Heart left ventricle (tissue), 16 donors: ENCODE results near the gene EXOC4. TPM values are rescaled to one million over a fixed set of nuclear protein-coding genes. Genes with fewer than 3 reads are reported as not detected.

Source experiments
- ATAC-seq, 4 donors: fragments of 200-7000 bp; cut with Tn5 transposase; one replicate each; pipeline ENCODE4 v1.9.1; 2020 to 2022; ENCODE audit warnings: moderate library complexity in 4 of 4, mild to moderate bottlenecking in 3 of 4, moderate number of reproducible peaks in 1 of 4
- DNase-seq, 5 donors: peaks; one replicate each; pipeline ENCODE4 v3.0.0-alpha.2; 2020
- H3K27ac ChIP-seq, 12 donors: fragments of 200-600 bp; sonication (generic) in 4 of 12; one replicate each; pipeline versions ENCODE4 v1.5.0 to v1.8.0; 2016 to 2022; ENCODE audit warnings: mild to moderate bottlenecking in 2 of 12
- H3K27me3 ChIP-seq, 9 donors: fragments of 200-600 bp; sonication (generic) in 2 of 9; one replicate each; pipeline versions ENCODE4 v1.5.1 to v1.8.0; 2016 to 2022; ENCODE audit warnings: mild to moderate bottlenecking in 3 of 9
- H3K36me3 ChIP-seq, 9 donors: fragments of 200-600 bp; sonication (generic) in 2 of 9; one replicate each; pipeline versions ENCODE4 v1.5.0 to v1.8.0; 2018 to 2022; ENCODE audit warnings: mild to moderate bottlenecking in 2 of 9
- H3K4me1 ChIP-seq, 12 donors: fragments of 200-600 bp; sonication (generic) in 4 of 12; one replicate each; pipeline versions ENCODE4 v1.5.0 to v1.8.0; 2016 to 2022; ENCODE audit warnings: mild to moderate bottlenecking in 3 of 12
- H3K4me3 ChIP-seq, 12 donors: fragments of 200-600 bp; sonication (generic) in 4 of 12; one replicate each; pipeline versions ENCODE4 v1.5.0 to v1.8.0; 2017 to 2022; ENCODE audit warnings: mild to moderate bottlenecking in 9 of 12, moderate library complexity in 4 of 12
- H3K9me3 ChIP-seq, 12 donors: fragments of 200-600 bp; sonication (generic) in 4 of 12; one replicate each; pipeline versions ENCODE4 v1.5.0 to v1.8.0; 2016 to 2022; ENCODE audit warnings: mild to moderate bottlenecking in 1 of 12
- CTCF ChIP-seq, 12 donors: fragments of 200-600 bp; sonication (generic) in 4 of 12; IDR thresholded peaks; one replicate each; pipeline versions ENCODE4 v1.5.0 to v1.8.0; 2018 to 2022; ENCODE audit warnings: antibody characterized with exemption in 12 of 12, mild to moderate bottlenecking in 5 of 12
- POLR2A ChIP-seq, 2 donors: fragments of 450-650 bp; IDR thresholded peaks; one replicate each; pipeline ENCODE4 v1.6.1; 2017; ENCODE audit warnings: antibody characterized with exemption in 2 of 2, mild to moderate bottlenecking in 2 of 2, moderate library complexity in 2 of 2
- WGBS, 4 donors: extraction: QIAGEN DNeasy Blood & Tissue Kit in 2 of 4; methylation state at CpG; one replicate each; pipeline versions ENCODE4 v1.1.5 to v1.1.7; 2013 to 2018; 5-methylcytosine and 5-hydroxymethylcytosine counted together
- intact Hi-C, 10 donors: fragments of 100-400 bp; cut with DNase I; formaldehyde crosslinking; loops; one replicate each; pipeline versions ENCODE4 v1.11.1 to v1.14.2; 2022
- polyA plus RNA-seq, 2 donors: library from polyadenylated mRNA; stranded (reverse); fragments of 200-250 nt; gene quantifications; one replicate each; pipeline ENCODE4 v1.2.3, GENCODE V29; 2013
- total RNA-seq, 9 donors: library from RNA; depleted of rRNA in 2 of 9; stranded (reverse); fragments of >200 nt in 2 of 9; fragmentation: NEBNext Ultra II Directional in 3 of 9; extraction: Animal tissue kit (Norgen Biotek cat#: 25700) in 3 of 9; gene quantifications; one replicate each; pipeline versions ENCODE4 v1.1.0 to v1.2.4, GENCODE V29; 2016 to 2023
- donor health status: ischemic (EF 13 %, LVEDD 7.1; RV severe dilation, severe dysfunction).
- donor health status: healthy with polysubstance abuse.
- donor health status: DM: no; HTN: yes; CAD: no.
- donor health status: DM: no; HTN: no; CAD: no.
- donor health status: ischemic (EF 25% LVEDD 6.9; RV normal size, moderate dysfunction).
- donor health status: ischemic (EF 25% LVEDD 5.7; RV mildly dilated, moderate dysfunction).
- donor health status: healthy.
- donor health status: DM: yes; HTN: yes; CAD: no.
- donor health status: ischemic (EF 35%, LVEDD 5.7; RV mildly dilated, moderate dysfunction).
- donor health status: nonischemic (EF 11% LVEDD 7.7; RV severe dilation, severe dysfunction).
- donor health status: DM: yes; HTN: yes; CAD: no.
- donor health status: PGD.
- donor health status: ischemic (EF 29% LVEDD 5.4; RV normal size, mild dysfunction).
- donor health status: nonischemic (EF 23%, LVEDD 6.1; RV moderate dilation, normal function).

Gene EXOC4
- total and polyA plus RNA-seq, 11 donors = 8.8 to 61.2 (median 33.8) TPM

GRCh38 chr7:133353775-133354174 lies 100.9 kb downstream of the EXOC4 start:
- WGBS, 4 donors = 74 to 86% (median 85%) methylated on average over 1 of the region's 1 CpG
- no peaks in the 10 kb centered on the region for H3K27me3 ChIP-seq
- H3K4me3 ChIP-seq = no peak overlapping the region
- TF ChIP-seq CTCF (IDR thresholded peaks at IDR 0.05) (no peak), POLR2A (IDR thresholded peaks at IDR 0.05) (no peak)
- DNase-seq = no peak
- peaks cover 0 to 13% (median 2%) of the 10 kb centered on the region in 9 donors for H3K36me3 ChIP-seq
- no peak for ATAC-seq
- peaks cover 0 to 4% (median 0%) of the 10 kb centered on the region in 12 donors for H3K4me1 ChIP-seq
- intact Hi-C loops = no loop called here
- H3K9me3 ChIP-seq = peaks cover 0 to 34% (median 22%) of the 10 kb centered on the region in 12 donors
- H3K27ac ChIP-seq = no peak overlapping the region

- Histone ChIP-seq H3K27ac (no peak overlapping the region), H3K9me3 (peaks cover 0 to 34% (median 22%) of the 10 kb centered on the region in 12 donors), H3K36me3 (peaks cover 0 to 13% (median 2%) of the 10 kb centered on the region in 9 donors), H3K4me1 (peaks cover 0 to 11% (median 0%) of the 10 kb centered on the region in 12 donors), H3K4me3 (no peak overlapping the region), H3K27me3 (no peaks in the 10 kb centered on the region)
- no peak for ATAC-seq
- TF ChIP-seq CTCF (IDR thresholded peaks at IDR 0.05) = no peak
- TF ChIP-seq POLR2A (IDR thresholded peaks at IDR 0.05) = no peak
- intact Hi-C loops = no loop called here
- DNase-seq = no peak
- 91 to 93% (median 91%) methylated on average over 5 of the region's 5 CpGs for WGBS, 4 donors
Observed at GRCh38 chr7:133354546-133355324, 101.9 kb downstream of the EXOC4 start.

- H3K4me3 ChIP-seq = no peak overlapping the region
- H3K36me3 ChIP-seq = peaks cover 0 to 13% (median 2%) of the 10 kb centered on the region in 9 donors
- intact Hi-C loops = no loop called here
- DNase-seq = no peak
- 65 to 80% (median 69%) methylated on average over 3 of the region's 3 CpGs for WGBS, 4 donors
- no peaks in the 10 kb centered on the region for H3K27me3 ChIP-seq
- no peak for ATAC-seq
- TF ChIP-seq POLR2A (IDR thresholded peaks at IDR 0.05) (no peak), CTCF (IDR thresholded peaks at IDR 0.05) (no peak)
- peaks cover 0 to 34% (median 22%) of the 10 kb centered on the region in 12 donors for H3K9me3 ChIP-seq
- H3K4me1 ChIP-seq = peaks cover 0 to 11% (median 0%) of the 10 kb centered on the region in 12 donors
- H3K27ac ChIP-seq = no peak overlapping the region
Observed at GRCh38 chr7:133355325-133355708, 102.4 kb downstream of the EXOC4 start.

GRCh38 chr7:133355822-133356221 lies 102.9 kb downstream of the EXOC4 start:
- ATAC-seq (no peak), DNase-seq (no peak)
- WGBS, 4 donors = 93 to 99% (median 96%) methylated on average over 3 of the region's 3 CpGs
- Histone ChIP-seq H3K4me3 (no peak overlapping the region), H3K9me3 (peaks cover 0 to 33% (median 22%) of the 10 kb centered on the region in 12 donors), H3K27me3 (no peaks in the 10 kb centered on the region), H3K36me3 (peaks cover 0 to 13% (median 2%) of the 10 kb centered on the region in 9 donors), H3K4me1 (peaks cover 0 to 11% (median 0%) of the 10 kb centered on the region in 12 donors), H3K27ac (no peak overlapping the region)
- TF ChIP-seq POLR2A (IDR thresholded peaks at IDR 0.05) = no peak
- no peak for TF ChIP-seq CTCF (IDR thresholded peaks at IDR 0.05)
- intact Hi-C loops = no loop called here
